Activated CD8-positive, alpha-beta memory T cell treated with anti-CD3 and anti-CD28 coated beads for 24 hours (primary cell): ENCODE data around the gene TENM4.

ENCODE experiments used
- DNase-seq: peaks from one replicate; pipeline ENCODE4 v3.0.0-alpha.2; 2020

The TENM4 gene

GRCh38 chr11:79417069-79417920 lies 23.5 kb downstream of the TENM4 start:
- DNase-seq = no peak

GRCh38 chr11:79415912-79416311 lies 24.9 kb downstream of the TENM4 start:
- DNase-seq = no peak

GRCh38 chr11:79415411-79415810 lies 25.4 kb downstream of the TENM4 start:
- no peak for DNase-seq

GRCh38 chr11:79414644-79415317 lies 26.0 kb downstream of the TENM4 start:
- no peak for DNase-seq

- DNase-seq = no peak
These were observed 26.8 kb downstream of the TENM4 start for GRCh38 chr11:79414041-79414440.

GRCh38 chr11:79413268-79413667 lies 27.6 kb downstream of the TENM4 start:
- DNase-seq = no peak

- no peak for DNase-seq
These were observed 28.1 kb downstream of the TENM4 start for GRCh38 chr11:79412761-79413160.

- no peak for DNase-seq
These were observed 31.5 kb downstream of the TENM4 start for GRCh38 chr11:79409330-79409729.

- no peak for DNase-seq
These were observed 34.5 kb downstream of the TENM4 start for GRCh38 chr11:79406376-79406775.

- DNase-seq = no peak
These were observed 36.0 kb downstream of the TENM4 start for GRCh38 chr11:79404806-79405205.

GRCh38 chr11:79404325-79404724 lies 36.5 kb downstream of the TENM4 start:
- no peak for DNase-seq

- no peak for DNase-seq
These were observed 37.0 kb downstream of the TENM4 start for GRCh38 chr11:79403839-79404238.

GRCh38 chr11:79402912-79403311 lies 37.9 kb downstream of the TENM4 start:
- DNase-seq = no peak

- DNase-seq = no peak
These were observed 40.0 kb downstream of the TENM4 start for GRCh38 chr11:79400717-79401330.

GRCh38 chr11:79400206-79400605 lies 40.6 kb downstream of the TENM4 start:
- DNase-seq = no peak

GRCh38 chr11:79397252-79397651 lies 43.6 kb downstream of the TENM4 start:
- DNase-seq = no peak

- DNase-seq = no peak
These were observed 44.2 kb downstream of the TENM4 start for GRCh38 chr11:79396674-79397073.

- no peak for DNase-seq
These were observed 44.8 kb downstream of the TENM4 start for GRCh38 chr11:79396001-79396400.

- DNase-seq = no peak
These were observed 47.3 kb downstream of the TENM4 start for GRCh38 chr11:79393362-79394043.

GRCh38 chr11:79392161-79392560 lies 48.7 kb downstream of the TENM4 start:
- DNase-seq = no peak

GRCh38 chr11:79390923-79391322 lies 49.9 kb downstream of the TENM4 start:
- no peak for DNase-seq

GRCh38 chr11:79390477-79390876 lies 50.4 kb downstream of the TENM4 start:
- DNase-seq = no peak

- no peak for DNase-seq
These were observed 52.6 kb downstream of the TENM4 start for GRCh38 chr11:79388201-79388600.
